PFSK-1 (cell line): ENCODE data around the gene PHAF1.

Source experiments
- POLR2AphosphoS5 ChIP-seq: IDR thresholded peaks from 2 replicates; pipeline ENCODE4 v1.6.1; 2012; ENCODE audit warnings: low read depth, mild to moderate bottlenecking, control low read depth, low read length, moderate library complexity
- REST ChIP-seq, 2 experiments: IDR thresholded peaks; 2 replicates each; pipeline versions ENCODE4 v1.6.1 to v1.8.0; 2011 to 2012; ENCODE audit warnings: low read depth in 2 of 2, low read length in 2 of 2, control low read depth in 1 of 2, inconsistent platforms in 1 of 2, mild to moderate bottlenecking in 1 of 2, moderate library complexity in 1 of 2; ENCODE audit not compliant: insufficient read depth in 1 of 2

- TF ChIP-seq POLR2AphosphoS5 = peak; percentile 53
- no peak for TF ChIP-seq REST (IDR thresholded peaks at IDR 0.05; ENCODE audit: insufficient read depth in 1 of 2, low read depth in 2 of 2, low read length in 2 of 2)
Observed at GRCh38 chr16:67173808-67174705, 64.3 kb downstream of the PHAF1 start.
